ENCODE data around the gene RBMS3.
"Not testable (repeated sequence)": the region's sequence is repeated elsewhere in the genome, so short reads cannot be mapped to it uniquely, and the experiment has no call there.

DNA sequence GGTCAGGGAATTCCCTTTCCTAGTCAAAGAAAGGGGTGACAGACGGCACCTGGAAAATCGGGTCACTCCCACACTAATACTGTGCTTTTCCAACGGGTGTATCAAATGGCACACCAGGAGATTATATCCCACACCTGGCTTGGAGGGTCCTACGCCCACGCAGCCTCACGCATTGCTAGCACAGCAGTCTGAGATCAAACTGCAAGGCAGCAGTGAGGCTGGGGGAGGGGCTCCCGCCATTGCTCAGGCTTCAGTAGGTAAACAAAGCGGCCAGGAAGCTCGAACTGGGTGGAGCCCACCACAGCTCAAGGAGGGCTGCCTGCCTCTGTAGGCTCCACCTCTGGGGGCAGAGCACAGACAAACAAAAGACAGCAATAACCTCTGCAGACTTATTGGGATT, 769.2 kb downstream of the RBMS3 start:
- TF ChIP-seq CTCF, POLR2A (IDR thresholded peaks at IDR 0.05): not testable (repeated sequence)
